NCI-H345 treated with DMSO at 0.1 percent for 48 hours (cell line): ENCODE results near the gene ARHGAP18.

Source experiments
- DNase-seq: peaks from one replicate; lab custom pipeline; 2025; ENCODE audit not compliant: unreplicated experiment; lab: John Stamatoyannopoulos, UW

ARHGAP18 gene

GRCh38 chr6:129536271-129536670, 173.7 kb downstream of the ARHGAP18 start:
- DNase-seq, result no peak

GRCh38 chr6:129534926-129535325, 175.1 kb downstream of the ARHGAP18 start:
- DNase-seq, result no peak
